H1 (cell line): ENCODE measurements around the gene NEK9. TPM values are rescaled to one million over a fixed set of nuclear protein-coding genes. Genes with fewer than 3 reads are reported as not detected.

ENCODE experiments used
- JUN ChIP-seq: IDR thresholded peaks from 2 replicates; pipeline ENCODE4 v1.6.1; 2011; ENCODE audit warnings: low read depth, mild to moderate bottlenecking, improper control_type of control experiment, low read length
- TAF7 ChIP-seq: optimal IDR thresholded peaks from 2 replicates; pipeline ENCODE3; 2011; ENCODE audit warnings: low read depth, mild to moderate bottlenecking, inconsistent platforms, low read length, moderate library complexity, borderline replicate concordance
- polyA plus RNA-seq, 7 experiments: library from polyadenylated mRNA; depleted of rRNA in 3 of 7; stranded (reverse) in 5 of 7; unstranded in 2 of 7; fragments of >200 nt in 5 of 7; fragments of 200-250 nt in 2 of 7; gene quantifications; 1 replicate in 5 of 7; 2 replicates in 1 of 7; 4 replicates in 1 of 7; pipeline versions ENCODE4 v1.2.1 to v1.2.3, GENCODE V29; 2011 to 2013; ENCODE audit warnings: missing spikeins in 2 of 7, mixed read lengths in 2 of 7
- total RNA-seq: library from RNA; stranded (reverse); fragmentation: NEBNext Ultra II Directional; extraction: Animal tissue kit (Norgen Biotek cat#: 25700); gene quantifications from 2 replicates; pipeline ENCODE4 v1.2.1, GENCODE V29; 2021
- TF ChIP-seq, protein P1 (sequence below): IDR thresholded peaks from 2 replicates; pipeline ENCODE4 v1.6.1; 2012; ENCODE audit warnings: inconsistent platforms

NEK9 gene
- total and polyA plus RNA-seq, 2 of the 8 experiments (the other 6 are each of a cell fraction or from before 2014, with no cell fraction given), result 16.0 to 43.6 TPM

- TF ChIP-seq, protein P1, sequence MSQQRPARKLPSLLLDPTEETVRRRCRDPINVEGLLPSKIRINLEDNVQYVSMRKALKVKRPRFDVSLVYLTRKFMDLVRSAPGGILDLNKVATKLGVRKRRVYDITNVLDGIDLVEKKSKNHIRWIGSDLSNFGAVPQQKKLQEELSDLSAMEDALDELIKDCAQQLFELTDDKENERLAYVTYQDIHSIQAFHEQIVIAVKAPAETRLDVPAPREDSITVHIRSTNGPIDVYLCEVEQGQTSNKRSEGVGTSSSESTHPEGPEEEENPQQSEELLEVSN, result no peak
- no peak for TF ChIP-seq TAF7
- no peak for TF ChIP-seq JUN
- TF ChIP-seq, all 59 proteins: peak for 0
These were observed 82.1 kb downstream of the NEK9 start (continued) for GRCh38 chr14:75044752-75045151.
